GM23338 (cell line): ENCODE measurements around the gene CACNG3. TPM values are rescaled to one million over a fixed set of nuclear protein-coding genes. Genes with fewer than 3 reads are reported as not detected.
A peak's percentile ranks its signal among the peaks of the same experiment; 100 is the strongest.

Source experiments
- ATAC-seq: fragments of 200-7000 bp; cut with Tn5 transposase; 3 replicates; pipeline ENCODE4 v1.9.1; 2020
- DNase-seq: peaks from one replicate; pipeline ENCODE4 v3.0.0-alpha.2; 2015; ENCODE audit warnings: low spot score
- H2AFZ ChIP-seq: fragments of 200-600 bp; sonication (generic); 2 replicates; pipeline ENCODE4 v1.8.0; 2016; ENCODE audit warnings: antibody characterized with exemption, mild to moderate bottlenecking, moderate library complexity
- H3F3A ChIP-seq: fragments of 200-600 bp; sonication (generic); replicated peaks from 2 replicates; pipeline ENCODE4 v1.8.0; 2017; ENCODE audit warnings: antibody characterized with exemption, mixed run types, low read depth
- H3K27ac ChIP-seq: fragments of 200-600 bp; sonication (generic); 2 replicates; pipeline ENCODE4 v1.6.1; 2016; ENCODE audit warnings: low read depth
- H3K27me3 ChIP-seq: fragments of 200-600 bp; sonication (generic); 2 replicates; pipeline ENCODE4 v1.8.0; 2016; ENCODE audit warnings: mild to moderate bottlenecking, mixed run types, moderate library complexity; ENCODE audit not compliant: insufficient read depth
- H3K36me3 ChIP-seq: fragments of 200-600 bp; sonication (generic); 2 replicates; pipeline ENCODE4 v1.8.0; 2016; ENCODE audit warnings: mild to moderate bottlenecking; ENCODE audit not compliant: insufficient read depth
- H3K4me1 ChIP-seq: fragments of 200-600 bp; sonication (generic); 2 replicates; pipeline ENCODE4 v1.8.0; 2016; ENCODE audit warnings: mild to moderate bottlenecking, moderate library complexity; ENCODE audit not compliant: insufficient read depth
- H3K4me2 ChIP-seq: fragments of 200-600 bp; sonication (generic); 2 replicates; pipeline ENCODE4 v1.7.1; 2017; ENCODE audit warnings: mixed run types
- H3K4me3 ChIP-seq: fragments of 200-600 bp; sonication (generic); 2 replicates; pipeline ENCODE4 v1.6.1; 2016; ENCODE audit warnings: mixed run types
- H3K79me2 ChIP-seq: fragments of 200-600 bp; sonication (generic); replicated peaks from 2 replicates; pipeline ENCODE4 v1.8.0; 2017; ENCODE audit warnings: mild to moderate bottlenecking; ENCODE audit not compliant: insufficient read depth
- H3K9me2 ChIP-seq: fragments of 200-600 bp; sonication (generic); 2 replicates; pipeline ENCODE4 v1.8.0; 2017; ENCODE audit not compliant: insufficient read depth
- H4K20me1 ChIP-seq: fragments of 200-600 bp; sonication (generic); replicated peaks from 2 replicates; pipeline ENCODE4 v1.8.0; 2017; ENCODE audit warnings: mild to moderate bottlenecking; ENCODE audit not compliant: insufficient read depth
- H3K27ac Mint-ChIP-seq: 2 replicates; pipeline ENCODE4 v1.8.0; 2020; ENCODE audit warnings: inconsistent platforms, mild to moderate bottlenecking, moderate library complexity, mixed read lengths
- H3K27me3 Mint-ChIP-seq: 3 replicates; pipeline ENCODE4 v1.8.0; 2022; ENCODE audit warnings: low read depth, mild to moderate bottlenecking, moderate library complexity, mixed read lengths, inconsistent platforms; ENCODE audit not compliant: insufficient read depth, poor library complexity
- H3K36me3 Mint-ChIP-seq: 3 replicates; pipeline ENCODE4 v1.8.0; 2021; ENCODE audit warnings: low read depth, mild to moderate bottlenecking, inconsistent platforms, moderate library complexity, mixed read lengths
- H3K4me1 Mint-ChIP-seq: 3 replicates; pipeline ENCODE4 v1.8.0; 2020; ENCODE audit warnings: mild to moderate bottlenecking, inconsistent platforms, mixed read lengths
- H3K4me3 Mint-ChIP-seq: 3 replicates; pipeline ENCODE4 v1.8.0; 2021; ENCODE audit warnings: moderate library complexity, mild to moderate bottlenecking, inconsistent platforms, mixed read lengths
- H3K9me3 Mint-ChIP-seq: 3 replicates; pipeline ENCODE4 v1.8.0; 2020; ENCODE audit warnings: moderate library complexity, mild to moderate bottlenecking, inconsistent platforms, mixed read lengths
- CREB1 ChIP-seq: fragments of 250-450 bp; sonication (Bioruptor Pico); IDR thresholded peaks from 2 replicates; pipeline ENCODE4 v1.5.0; 2020; ENCODE audit warnings: low read depth, mild to moderate bottlenecking, moderate library complexity
- EZH2 ChIP-seq: fragments of 200-600 bp; sonication (generic); IDR thresholded peaks from one replicate; pipeline ENCODE4 v1.8.0; 2017; ENCODE audit warnings: antibody characterized with exemption, mild to moderate bottlenecking, low read depth; ENCODE audit not compliant: unreplicated experiment
- EZH2phosphoT487 ChIP-seq: fragments of 200-600 bp; sonication (generic); IDR thresholded peaks from one replicate; pipeline ENCODE4 v1.8.1; 2018; ENCODE audit warnings: antibody characterized with exemption; ENCODE audit not compliant: unreplicated experiment
- POLR2AphosphoS5 ChIP-seq: IDR thresholded peaks from 2 replicates; pipeline ENCODE4 v1.6.1; 2016; ENCODE audit warnings: antibody characterized with exemption, low read depth
- STAT1 ChIP-seq: IDR thresholded peaks from one replicate; pipeline ENCODE4 v1.6.1; 2016; ENCODE audit warnings: antibody characterized with exemption; ENCODE audit not compliant: unreplicated experiment
- ZNF114 ChIP-seq: fragments of 250-450 bp; sonication (Bioruptor Pico); IDR thresholded peaks from 2 replicates; pipeline ENCODE4 v1.5.0; 2020; ENCODE audit warnings: mild to moderate bottlenecking, moderate library complexity
- ZNF331 ChIP-seq: fragments of 250-450 bp; sonication (Bioruptor Pico); IDR thresholded peaks from 2 replicates; pipeline ENCODE4 v1.5.0; 2020; ENCODE audit warnings: low read depth, mild to moderate bottlenecking, moderate library complexity
- polyA plus RNA-seq: library from polyadenylated mRNA; unstranded; fragments of >200 nt; fragmentation: Nextera tagmentation; extraction: Ambion mirVana; gene quantifications from 2 replicates; pipeline ENCODE4 v1.2.1, GENCODE V29; 2016
- total RNA-seq: library from RNA; depleted of rRNA; stranded (reverse); fragments of >200 nt; shearing (Covaris generic); gene quantifications from 2 replicates; pipeline ENCODE4 v1.2.3, GENCODE V29; 2014
- TF ChIP-seq, protein P1 (sequence below): IDR thresholded peaks from one replicate; pipeline ENCODE4 v1.6.1; 2018; ENCODE audit warnings: antibody characterized with exemption; ENCODE audit not compliant: unreplicated experiment
- TF ChIP-seq, protein P2 (sequence below), 2 experiments: fragments of 200-600 bp in 1 of 2; sonication (generic) in 1 of 2; conservative IDR thresholded peaks; 2 replicates each; pipeline versions ENCODE4 v1.5.1 to v1.6.1; 2016 to 2017; ENCODE audit warnings: antibody characterized with exemption in 2 of 2, low read depth in 2 of 2, mild to moderate bottlenecking in 2 of 2, moderate library complexity in 1 of 2
- TF ChIP-seq, protein P3 (sequence below): fragments of 250-450 bp; sonication (Bioruptor Pico); IDR thresholded peaks from 2 replicates; pipeline ENCODE4 v1.5.0; 2020; ENCODE audit warnings: mild to moderate bottlenecking, moderate library complexity

CACNG3 gene
- total and polyA plus RNA-seq, 2 experiments from 2014 or later = not detected

DNA sequence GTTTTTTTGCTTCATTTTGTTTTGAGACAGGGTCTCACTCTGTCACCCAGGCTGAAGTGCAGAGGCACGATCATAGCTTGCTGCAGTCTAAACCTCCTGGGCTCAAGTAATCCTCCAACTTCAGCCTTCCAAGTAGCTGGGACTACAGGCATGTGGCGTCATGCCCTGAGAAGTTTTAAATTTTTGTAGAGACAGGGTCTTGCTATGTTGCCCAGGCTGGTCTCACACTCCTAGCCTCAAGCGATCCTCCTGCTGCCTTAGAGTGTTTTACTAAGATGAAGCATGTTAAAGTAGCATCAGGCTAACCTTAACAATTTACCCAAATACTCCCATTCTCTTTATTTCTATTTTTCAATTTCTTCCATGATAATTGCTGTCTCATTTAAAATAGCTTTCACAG is 49.2 kb upstream of the CACNG3 start:
- H3K4me1 ChIP-seq = peaks cover 7% of the 10 kb centered on the region
- TF ChIP-seq EZH2 = no peak
- no peak for TF ChIP-seq CREB1 (CRISPR knock-in tag)
- no peak for TF ChIP-seq ZNF114
- no peak for TF ChIP-seq POLR2AphosphoS5
- TF ChIP-seq ZNF331 (CRISPR knock-in tag) = no peak
- ATAC-seq (no peak), DNase-seq (no peak)
- Mint-ChIP-seq H3K9me3 (no peaks in the 10 kb centered on the region), H3K27me3 (peaks cover 8% of the 10 kb centered on the region), H3K36me3 (peaks cover 6% of the 10 kb centered on the region; the same call in 2 of the 3 replicates), H3K4me1 (peaks cover 33% of the 10 kb centered on the region), H3K27ac (no peak overlapping the region), H3K4me3 (no peak overlapping the region)
- no peaks in the 10 kb centered on the region for H4K20me1 ChIP-seq
- H3K4me3 ChIP-seq = no peak overlapping the region
- H3K9me2 ChIP-seq = no peaks in the 10 kb centered on the region
- no peak overlapping the region for H3K27ac ChIP-seq
- H3K27me3 ChIP-seq = no peaks in the 10 kb centered on the region
- no peak overlapping the region for H3K4me2 ChIP-seq
- no peaks in the 10 kb centered on the region for H3K79me2 ChIP-seq
- no peaks in the 10 kb centered on the region for H3F3A ChIP-seq
- H3K36me3 ChIP-seq = no peaks in the 10 kb centered on the region
- H2AFZ ChIP-seq = no peak overlapping the region

GRCh38 chr16:24208710-24209109 is 47.4 kb upstream of the CACNG3 start:
- Mint-ChIP-seq H3K4me1 (peaks cover 30% of the 10 kb centered on the region), H3K4me3 (no peak overlapping the region), H3K27me3 (peaks cover 8% of the 10 kb centered on the region), H3K9me3 (no peaks in the 10 kb centered on the region), H3K27ac (no peak overlapping the region; the same call in 1 of the 2 replicates), H3K36me3 (no peaks in the 10 kb centered on the region)
- Histone ChIP-seq H3K27me3 (no peaks in the 10 kb centered on the region), H3K4me2 (0 out of 2 replicates have a peak overlapping the region, but pooled peaks have one; percentile 35), H3K36me3 (no peaks in the 10 kb centered on the region), H3K4me3 (no peak overlapping the region), H3K27ac (0 out of 2 replicates have a peak overlapping the region, but pooled peaks have one; percentile 18), H2AFZ (peak overlapping the region; percentile 61; the same call in 1 of the 2 replicates), H4K20me1 (no peaks in the 10 kb centered on the region), H3K4me1 (peaks cover 7% of the 10 kb centered on the region), H3F3A (no peaks in the 10 kb centered on the region), H3K79me2 (no peaks in the 10 kb centered on the region), H3K9me2 (no peaks in the 10 kb centered on the region)
- DNase-seq (peak; percentile 48), ATAC-seq (peak; percentile 92)
- TF ChIP-seq POLR2AphosphoS5 (no peak), STAT1 (no peak), ZNF331 (CRISPR knock-in tag) (no peak), EZH2 (no peak), ZNF114 (no peak), EZH2phosphoT487 (no peak), CREB1 (CRISPR knock-in tag) (no peak)
- TF ChIP-seq, protein P1, sequence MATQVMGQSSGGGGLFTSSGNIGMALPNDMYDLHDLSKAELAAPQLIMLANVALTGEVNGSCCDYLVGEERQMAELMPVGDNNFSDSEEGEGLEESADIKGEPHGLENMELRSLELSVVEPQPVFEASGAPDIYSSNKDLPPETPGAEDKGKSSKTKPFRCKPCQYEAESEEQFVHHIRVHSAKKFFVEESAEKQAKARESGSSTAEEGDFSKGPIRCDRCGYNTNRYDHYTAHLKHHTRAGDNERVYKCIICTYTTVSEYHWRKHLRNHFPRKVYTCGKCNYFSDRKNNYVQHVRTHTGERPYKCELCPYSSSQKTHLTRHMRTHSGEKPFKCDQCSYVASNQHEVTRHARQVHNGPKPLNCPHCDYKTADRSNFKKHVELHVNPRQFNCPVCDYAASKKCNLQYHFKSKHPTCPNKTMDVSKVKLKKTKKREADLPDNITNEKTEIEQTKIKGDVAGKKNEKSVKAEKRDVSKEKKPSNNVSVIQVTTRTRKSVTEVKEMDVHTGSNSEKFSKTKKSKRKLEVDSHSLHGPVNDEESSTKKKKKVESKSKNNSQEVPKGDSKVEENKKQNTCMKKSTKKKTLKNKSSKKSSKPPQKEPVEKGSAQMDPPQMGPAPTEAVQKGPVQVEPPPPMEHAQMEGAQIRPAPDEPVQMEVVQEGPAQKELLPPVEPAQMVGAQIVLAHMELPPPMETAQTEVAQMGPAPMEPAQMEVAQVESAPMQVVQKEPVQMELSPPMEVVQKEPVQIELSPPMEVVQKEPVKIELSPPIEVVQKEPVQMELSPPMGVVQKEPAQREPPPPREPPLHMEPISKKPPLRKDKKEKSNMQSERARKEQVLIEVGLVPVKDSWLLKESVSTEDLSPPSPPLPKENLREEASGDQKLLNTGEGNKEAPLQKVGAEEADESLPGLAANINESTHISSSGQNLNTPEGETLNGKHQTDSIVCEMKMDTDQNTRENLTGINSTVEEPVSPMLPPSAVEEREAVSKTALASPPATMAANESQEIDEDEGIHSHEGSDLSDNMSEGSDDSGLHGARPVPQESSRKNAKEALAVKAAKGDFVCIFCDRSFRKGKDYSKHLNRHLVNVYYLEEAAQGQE = no peak
- TF ChIP-seq, protein P2, sequence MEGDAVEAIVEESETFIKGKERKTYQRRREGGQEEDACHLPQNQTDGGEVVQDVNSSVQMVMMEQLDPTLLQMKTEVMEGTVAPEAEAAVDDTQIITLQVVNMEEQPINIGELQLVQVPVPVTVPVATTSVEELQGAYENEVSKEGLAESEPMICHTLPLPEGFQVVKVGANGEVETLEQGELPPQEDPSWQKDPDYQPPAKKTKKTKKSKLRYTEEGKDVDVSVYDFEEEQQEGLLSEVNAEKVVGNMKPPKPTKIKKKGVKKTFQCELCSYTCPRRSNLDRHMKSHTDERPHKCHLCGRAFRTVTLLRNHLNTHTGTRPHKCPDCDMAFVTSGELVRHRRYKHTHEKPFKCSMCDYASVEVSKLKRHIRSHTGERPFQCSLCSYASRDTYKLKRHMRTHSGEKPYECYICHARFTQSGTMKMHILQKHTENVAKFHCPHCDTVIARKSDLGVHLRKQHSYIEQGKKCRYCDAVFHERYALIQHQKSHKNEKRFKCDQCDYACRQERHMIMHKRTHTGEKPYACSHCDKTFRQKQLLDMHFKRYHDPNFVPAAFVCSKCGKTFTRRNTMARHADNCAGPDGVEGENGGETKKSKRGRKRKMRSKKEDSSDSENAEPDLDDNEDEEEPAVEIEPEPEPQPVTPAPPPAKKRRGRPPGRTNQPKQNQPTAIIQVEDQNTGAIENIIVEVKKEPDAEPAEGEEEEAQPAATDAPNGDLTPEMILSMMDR (conservative IDR thresholded peaks at IDR 0.05; ENCODE audit: low read depth in 2 of 2) = no peak
- TF ChIP-seq, protein P3, sequence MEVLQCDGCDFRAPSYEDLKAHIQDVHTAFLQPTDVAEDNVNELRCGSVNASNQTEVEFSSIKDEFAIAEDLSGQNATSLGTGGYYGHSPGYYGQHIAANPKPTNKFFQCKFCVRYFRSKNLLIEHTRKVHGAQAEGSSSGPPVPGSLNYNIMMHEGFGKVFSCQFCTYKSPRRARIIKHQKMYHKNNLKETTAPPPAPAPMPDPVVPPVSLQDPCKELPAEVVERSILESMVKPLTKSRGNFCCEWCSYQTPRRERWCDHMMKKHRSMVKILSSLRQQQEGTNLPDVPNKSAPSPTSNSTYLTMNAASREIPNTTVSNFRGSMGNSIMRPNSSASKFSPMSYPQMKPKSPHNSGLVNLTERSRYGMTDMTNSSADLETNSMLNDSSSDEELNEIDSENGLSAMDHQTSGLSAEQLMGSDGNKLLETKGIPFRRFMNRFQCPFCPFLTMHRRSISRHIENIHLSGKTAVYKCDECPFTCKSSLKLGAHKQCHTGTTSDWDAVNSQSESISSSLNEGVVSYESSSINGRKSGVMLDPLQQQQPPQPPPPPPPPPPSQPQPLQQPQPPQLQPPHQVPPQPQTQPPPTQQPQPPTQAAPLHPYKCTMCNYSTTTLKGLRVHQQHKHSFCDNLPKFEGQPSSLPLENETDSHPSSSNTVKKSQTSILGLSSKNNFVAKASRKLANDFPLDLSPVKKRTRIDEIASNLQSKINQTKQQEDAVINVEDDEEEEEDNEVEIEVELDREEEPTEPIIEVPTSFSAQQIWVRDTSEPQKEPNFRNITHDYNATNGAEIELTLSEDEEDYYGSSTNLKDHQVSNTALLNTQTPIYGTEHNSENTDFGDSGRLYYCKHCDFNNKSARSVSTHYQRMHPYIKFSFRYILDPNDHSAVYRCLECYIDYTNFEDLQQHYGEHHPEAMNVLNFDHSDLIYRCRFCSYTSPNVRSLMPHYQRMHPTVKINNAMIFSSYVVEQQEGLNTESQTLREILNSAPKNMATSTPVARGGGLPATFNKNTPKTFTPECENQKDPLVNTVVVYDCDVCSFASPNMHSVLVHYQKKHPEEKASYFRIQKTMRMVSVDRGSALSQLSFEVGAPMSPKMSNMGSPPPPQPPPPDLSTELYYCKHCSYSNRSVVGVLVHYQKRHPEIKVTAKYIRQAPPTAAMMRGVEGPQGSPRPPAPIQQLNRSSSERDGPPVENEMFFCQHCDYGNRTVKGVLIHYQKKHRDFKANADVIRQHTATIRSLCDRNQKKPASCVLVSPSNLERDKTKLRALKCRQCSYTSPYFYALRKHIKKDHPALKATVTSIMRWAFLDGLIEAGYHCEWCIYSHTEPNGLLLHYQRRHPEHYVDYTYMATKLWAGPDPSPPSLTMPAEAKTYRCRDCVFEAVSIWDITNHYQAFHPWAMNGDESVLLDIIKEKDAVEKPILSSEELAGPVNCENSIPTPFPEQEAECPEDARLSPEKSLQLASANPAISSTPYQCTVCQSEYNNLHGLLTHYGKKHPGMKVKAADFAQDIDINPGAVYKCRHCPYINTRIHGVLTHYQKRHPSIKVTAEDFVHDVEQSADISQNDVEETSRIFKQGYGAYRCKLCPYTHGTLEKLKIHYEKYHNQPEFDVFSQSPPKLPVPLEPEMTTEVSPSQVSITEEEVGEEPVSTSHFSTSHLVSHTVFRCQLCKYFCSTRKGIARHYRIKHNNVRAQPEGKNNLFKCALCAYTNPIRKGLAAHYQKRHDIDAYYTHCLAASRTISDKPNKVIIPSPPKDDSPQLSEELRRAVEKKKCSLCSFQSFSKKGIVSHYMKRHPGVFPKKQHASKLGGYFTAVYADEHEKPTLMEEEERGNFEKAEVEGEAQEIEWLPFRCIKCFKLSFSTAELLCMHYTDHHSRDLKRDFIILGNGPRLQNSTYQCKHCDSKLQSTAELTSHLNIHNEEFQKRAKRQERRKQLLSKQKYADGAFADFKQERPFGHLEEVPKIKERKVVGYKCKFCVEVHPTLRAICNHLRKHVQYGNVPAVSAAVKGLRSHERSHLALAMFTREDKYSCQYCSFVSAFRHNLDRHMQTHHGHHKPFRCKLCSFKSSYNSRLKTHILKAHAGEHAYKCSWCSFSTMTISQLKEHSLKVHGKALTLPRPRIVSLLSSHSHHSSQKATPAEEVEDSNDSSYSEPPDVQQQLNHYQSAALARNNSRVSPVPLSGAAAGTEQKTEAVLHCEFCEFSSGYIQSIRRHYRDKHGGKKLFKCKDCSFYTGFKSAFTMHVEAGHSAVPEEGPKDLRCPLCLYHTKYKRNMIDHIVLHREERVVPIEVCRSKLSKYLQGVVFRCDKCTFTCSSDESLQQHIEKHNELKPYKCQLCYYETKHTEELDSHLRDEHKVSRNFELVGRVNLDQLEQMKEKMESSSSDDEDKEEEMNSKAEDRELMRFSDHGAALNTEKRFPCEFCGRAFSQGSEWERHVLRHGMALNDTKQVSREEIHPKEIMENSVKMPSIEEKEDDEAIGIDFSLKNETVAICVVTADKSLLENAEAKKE = no peak
